GM13976 (cell line): Measurements from ENCODE around the gene WDR1.

Experiments used
- DNase-seq: peaks from one replicate; pipeline ENCODE4 v3.0.0; 2012; ENCODE audit warnings: low spot score
- in situ Hi-C: fragments of 300-500 bp; cut with MboI; formaldehyde crosslinking; loops from one replicate; pipeline ENCODE4 v1.12.0; 2022; ENCODE audit warnings: low sequenced_read_pairs, mixed read lengths, inconsistent platforms; ENCODE audit not compliant: unreplicated experiment
- TF ChIP-seq, protein P1 (sequence below): IDR thresholded peaks from 2 replicates; pipeline ENCODE4 v1.5.1; 2012; ENCODE audit warnings: borderline replicate concordance, mild to moderate bottlenecking; ENCODE audit not compliant: insufficient read depth; ENCODE audit errors: extremely low read depth, missing control alignments, control extremely low read depth

The WDR1 gene

DNA sequence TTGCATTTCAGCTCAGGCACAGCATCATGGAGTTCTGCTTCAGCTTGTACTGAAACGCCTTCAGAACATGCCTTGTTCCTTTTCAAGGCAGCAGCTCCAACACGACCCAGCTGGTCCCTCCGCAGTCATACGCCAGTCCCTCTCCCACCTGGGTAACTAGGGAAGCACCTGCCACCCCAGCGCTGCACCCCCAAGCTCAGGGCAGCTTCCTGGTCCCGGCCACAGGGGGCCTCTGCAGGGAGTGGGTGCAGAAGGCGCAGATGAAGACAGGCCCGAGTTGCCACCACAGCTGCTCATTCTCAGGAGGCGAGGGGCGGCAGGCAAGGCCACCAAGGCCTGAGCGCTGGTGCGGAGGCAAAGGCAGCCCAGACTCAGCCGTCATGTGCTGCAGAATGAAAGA is 21.8 kb downstream of the WDR1 start:
- in situ Hi-C loops: no loop called here
- DNase-seq: no peak
- TF ChIP-seq, protein P1, sequence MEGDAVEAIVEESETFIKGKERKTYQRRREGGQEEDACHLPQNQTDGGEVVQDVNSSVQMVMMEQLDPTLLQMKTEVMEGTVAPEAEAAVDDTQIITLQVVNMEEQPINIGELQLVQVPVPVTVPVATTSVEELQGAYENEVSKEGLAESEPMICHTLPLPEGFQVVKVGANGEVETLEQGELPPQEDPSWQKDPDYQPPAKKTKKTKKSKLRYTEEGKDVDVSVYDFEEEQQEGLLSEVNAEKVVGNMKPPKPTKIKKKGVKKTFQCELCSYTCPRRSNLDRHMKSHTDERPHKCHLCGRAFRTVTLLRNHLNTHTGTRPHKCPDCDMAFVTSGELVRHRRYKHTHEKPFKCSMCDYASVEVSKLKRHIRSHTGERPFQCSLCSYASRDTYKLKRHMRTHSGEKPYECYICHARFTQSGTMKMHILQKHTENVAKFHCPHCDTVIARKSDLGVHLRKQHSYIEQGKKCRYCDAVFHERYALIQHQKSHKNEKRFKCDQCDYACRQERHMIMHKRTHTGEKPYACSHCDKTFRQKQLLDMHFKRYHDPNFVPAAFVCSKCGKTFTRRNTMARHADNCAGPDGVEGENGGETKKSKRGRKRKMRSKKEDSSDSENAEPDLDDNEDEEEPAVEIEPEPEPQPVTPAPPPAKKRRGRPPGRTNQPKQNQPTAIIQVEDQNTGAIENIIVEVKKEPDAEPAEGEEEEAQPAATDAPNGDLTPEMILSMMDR: no peak

DNA sequence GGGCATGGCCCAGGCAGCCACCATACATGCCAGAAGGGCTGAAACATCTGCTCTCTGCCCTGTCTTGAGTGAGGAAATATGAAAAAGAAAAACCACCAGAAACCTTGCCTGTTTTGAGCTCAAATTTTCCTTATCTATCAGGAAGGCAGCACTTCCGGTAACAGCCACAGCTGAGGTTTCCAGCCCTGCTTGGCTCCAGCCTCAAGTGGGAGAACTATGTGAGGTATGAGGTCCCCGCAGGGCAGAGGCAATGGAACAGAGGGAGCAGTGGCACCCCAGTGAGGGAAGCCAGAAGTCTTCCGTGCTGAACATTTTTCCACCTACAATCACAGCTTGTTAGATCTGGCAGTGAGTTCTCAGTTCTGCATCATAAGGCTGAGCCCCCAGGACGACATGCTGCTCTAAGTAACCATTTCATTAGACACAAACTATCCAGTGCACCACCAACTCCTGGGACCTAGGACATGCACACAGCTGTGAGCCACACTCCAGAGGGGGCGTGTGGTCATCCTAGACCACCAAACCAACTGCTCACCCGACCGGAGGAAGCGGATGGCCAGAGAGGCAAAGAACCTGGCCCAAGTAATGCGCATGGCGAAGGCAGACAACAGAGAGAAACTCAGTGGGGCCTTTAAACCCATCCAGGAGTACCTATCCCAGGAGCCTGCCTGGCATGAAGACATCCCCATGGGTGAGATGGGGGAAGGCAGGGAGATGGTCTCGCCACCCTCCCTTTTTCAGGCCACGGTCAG is 22.6 kb downstream of the WDR1 start:
- TF ChIP-seq, protein P1: no peak
- in situ Hi-C loops: no loop called here
- DNase-seq: no peak

DNA sequence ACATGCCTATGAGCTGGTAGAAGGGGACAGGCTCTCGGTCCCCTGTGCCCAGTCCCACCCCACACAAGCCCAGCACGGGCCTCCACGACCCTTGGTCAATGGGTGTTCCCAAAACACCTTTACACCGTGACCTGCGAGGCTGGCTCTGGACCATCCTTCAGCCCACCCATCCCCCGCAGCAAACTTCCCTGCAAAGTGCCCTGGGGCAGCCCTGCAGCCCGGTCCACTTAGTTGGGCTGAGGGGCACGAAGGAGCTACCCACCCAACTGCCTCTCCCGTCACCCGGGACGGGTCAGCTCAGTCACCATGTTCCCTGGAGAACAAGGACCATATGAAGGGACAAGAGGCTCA is 23.4 kb downstream of the WDR1 start:
- no peak for DNase-seq
- in situ Hi-C loops: no loop called here

DNA sequence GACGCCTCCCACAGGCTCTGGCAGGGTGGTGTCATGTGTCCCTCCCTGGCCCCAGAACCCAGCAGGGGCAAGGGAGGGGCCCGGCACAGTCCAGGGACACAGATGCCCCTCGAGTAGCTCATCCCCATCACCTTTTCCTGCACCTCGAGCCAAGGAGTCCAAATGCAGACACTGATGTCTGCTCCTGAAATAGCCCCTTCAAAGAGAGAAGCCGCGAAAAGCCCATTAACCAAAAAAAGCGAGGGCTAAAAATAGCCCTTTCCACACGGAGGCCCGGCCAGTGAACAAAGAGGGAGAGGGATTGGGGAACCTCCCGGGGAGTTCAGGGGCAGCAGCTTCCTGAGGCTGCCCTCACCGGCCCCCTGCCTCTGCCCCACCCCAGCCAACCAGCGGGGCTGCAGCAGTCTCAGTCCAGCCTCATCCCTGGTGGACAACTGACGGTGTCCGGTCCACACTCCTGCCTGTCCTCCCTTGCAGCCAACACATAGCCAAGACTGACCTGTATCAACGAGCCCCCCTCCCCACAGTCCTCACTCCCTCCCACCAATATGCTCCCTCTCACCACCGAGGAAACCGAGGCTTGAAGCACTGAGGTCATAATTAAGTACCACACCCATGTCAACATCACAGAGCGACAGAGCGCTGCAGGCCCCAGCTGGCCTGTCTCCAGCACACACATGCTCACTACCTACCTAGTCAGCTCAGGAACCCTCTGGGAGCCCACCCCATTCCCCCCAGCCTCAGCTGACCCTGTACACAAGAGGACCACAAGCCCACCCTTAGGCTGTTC is 23.9 kb downstream of the WDR1 start:
- no peak for DNase-seq

More for the DNA sequence above, 23.4 kb downstream of the WDR1 start:
- TF ChIP-seq, protein P1: no peak

DNA sequence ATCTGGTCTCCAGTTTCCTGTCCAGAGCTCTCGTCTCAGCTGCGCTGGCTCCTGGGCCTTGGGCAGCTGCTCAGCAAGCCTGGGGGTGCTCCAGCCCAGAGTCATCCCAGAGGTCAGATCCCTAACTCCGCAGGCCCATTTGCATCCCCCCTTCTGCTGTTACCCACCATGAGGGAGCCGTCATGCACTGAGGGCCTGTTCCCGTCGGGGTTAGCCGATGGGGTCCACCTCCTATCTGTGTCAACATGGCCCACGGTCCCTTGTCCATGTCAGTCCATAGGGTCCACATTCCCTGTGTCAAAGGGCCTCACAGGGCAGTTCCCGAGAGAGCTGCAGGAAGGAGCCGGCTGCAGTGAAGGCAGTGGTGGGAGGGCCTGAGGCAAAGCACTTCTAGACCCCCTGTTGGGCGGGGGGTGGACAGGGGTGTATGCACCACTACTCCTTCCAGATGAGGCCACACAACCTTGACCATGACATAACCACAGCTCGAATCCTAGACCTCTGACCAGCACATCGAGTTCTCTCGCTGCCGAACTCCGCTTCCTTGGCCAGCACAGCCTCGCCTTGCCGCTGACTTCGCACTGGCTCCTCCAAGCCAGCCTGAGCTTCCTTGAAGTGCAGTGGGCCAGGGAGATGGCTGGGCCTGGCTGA is 24.9 kb downstream of the WDR1 start:
- in situ Hi-C loops: no loop called here
- TF ChIP-seq, protein P1: no peak

More for the DNA sequence above, 23.9 kb downstream of the WDR1 start:
- TF ChIP-seq, protein P1: no peak
- in situ Hi-C loops: no loop called here

DNA sequence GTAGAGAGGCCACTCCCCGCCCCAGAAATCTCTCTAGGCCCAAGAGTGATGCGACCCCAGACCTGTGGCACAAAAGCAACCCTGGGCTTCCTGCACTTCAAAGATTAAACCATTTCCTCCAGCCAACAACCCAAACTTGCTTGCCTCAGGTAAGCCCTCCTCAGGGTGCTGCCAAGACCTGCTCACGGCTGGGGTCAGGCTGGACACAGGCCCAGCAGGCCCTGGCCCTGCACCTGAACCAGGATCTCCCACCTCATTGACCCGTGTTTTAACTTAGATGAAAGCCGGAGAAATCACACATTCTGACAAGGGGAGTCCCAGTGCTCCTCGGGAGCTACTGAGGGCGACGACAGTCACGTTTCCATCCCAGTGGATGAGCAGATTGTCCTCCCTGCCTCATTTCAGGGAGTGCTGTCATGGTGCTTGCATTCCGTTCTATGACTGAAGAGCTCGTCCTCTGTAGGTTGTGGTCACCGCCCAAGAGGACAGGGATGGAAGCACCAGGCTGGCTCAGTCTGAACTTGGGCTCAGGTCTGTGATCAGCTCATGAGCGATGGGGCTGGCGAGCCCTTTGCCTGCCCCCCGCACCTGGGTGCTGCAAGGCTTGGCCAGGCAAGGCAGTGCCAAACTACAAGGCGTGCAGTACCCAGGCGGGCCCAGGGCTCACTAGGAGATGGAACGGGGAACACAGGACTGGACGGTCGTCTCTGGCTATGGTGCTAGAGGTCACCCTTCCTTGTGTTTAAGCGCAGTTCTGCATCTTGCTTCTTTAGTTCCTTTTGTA is 25.9 kb downstream of the WDR1 start:
- TF ChIP-seq, protein P1: no peak
- in situ Hi-C loops: no loop called here
- no peak for DNase-seq

More for the DNA sequence above, 24.9 kb downstream of the WDR1 start:
- DNase-seq: no peak
